HS-27A (cell line): Measurements from ENCODE around the gene DIP2B.
"Not testable (repeated sequence)": the region's sequence is repeated elsewhere in the genome, so short reads cannot be mapped to it uniquely, and the experiment has no call there.

Experiments
- DNase-seq: peaks from one replicate; pipeline ENCODE4 v3.0.0-alpha.2; 2012; ENCODE audit warnings: low read depth, missing footprints

Gene DIP2B, protein sequence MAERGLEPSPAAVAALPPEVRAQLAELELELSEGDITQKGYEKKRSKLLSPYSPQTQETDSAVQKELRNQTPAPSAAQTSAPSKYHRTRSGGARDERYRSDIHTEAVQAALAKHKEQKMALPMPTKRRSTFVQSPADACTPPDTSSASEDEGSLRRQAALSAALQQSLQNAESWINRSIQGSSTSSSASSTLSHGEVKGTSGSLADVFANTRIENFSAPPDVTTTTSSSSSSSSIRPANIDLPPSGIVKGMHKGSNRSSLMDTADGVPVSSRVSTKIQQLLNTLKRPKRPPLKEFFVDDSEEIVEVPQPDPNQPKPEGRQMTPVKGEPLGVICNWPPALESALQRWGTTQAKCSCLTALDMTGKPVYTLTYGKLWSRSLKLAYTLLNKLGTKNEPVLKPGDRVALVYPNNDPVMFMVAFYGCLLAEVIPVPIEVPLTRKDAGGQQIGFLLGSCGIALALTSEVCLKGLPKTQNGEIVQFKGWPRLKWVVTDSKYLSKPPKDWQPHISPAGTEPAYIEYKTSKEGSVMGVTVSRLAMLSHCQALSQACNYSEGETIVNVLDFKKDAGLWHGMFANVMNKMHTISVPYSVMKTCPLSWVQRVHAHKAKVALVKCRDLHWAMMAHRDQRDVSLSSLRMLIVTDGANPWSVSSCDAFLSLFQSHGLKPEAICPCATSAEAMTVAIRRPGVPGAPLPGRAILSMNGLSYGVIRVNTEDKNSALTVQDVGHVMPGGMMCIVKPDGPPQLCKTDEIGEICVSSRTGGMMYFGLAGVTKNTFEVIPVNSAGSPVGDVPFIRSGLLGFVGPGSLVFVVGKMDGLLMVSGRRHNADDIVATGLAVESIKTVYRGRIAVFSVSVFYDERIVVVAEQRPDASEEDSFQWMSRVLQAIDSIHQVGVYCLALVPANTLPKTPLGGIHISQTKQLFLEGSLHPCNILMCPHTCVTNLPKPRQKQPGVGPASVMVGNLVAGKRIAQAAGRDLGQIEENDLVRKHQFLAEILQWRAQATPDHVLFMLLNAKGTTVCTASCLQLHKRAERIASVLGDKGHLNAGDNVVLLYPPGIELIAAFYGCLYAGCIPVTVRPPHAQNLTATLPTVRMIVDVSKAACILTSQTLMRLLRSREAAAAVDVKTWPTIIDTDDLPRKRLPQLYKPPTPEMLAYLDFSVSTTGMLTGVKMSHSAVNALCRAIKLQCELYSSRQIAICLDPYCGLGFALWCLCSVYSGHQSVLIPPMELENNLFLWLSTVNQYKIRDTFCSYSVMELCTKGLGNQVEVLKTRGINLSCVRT (N-terminal part only)

DNA sequence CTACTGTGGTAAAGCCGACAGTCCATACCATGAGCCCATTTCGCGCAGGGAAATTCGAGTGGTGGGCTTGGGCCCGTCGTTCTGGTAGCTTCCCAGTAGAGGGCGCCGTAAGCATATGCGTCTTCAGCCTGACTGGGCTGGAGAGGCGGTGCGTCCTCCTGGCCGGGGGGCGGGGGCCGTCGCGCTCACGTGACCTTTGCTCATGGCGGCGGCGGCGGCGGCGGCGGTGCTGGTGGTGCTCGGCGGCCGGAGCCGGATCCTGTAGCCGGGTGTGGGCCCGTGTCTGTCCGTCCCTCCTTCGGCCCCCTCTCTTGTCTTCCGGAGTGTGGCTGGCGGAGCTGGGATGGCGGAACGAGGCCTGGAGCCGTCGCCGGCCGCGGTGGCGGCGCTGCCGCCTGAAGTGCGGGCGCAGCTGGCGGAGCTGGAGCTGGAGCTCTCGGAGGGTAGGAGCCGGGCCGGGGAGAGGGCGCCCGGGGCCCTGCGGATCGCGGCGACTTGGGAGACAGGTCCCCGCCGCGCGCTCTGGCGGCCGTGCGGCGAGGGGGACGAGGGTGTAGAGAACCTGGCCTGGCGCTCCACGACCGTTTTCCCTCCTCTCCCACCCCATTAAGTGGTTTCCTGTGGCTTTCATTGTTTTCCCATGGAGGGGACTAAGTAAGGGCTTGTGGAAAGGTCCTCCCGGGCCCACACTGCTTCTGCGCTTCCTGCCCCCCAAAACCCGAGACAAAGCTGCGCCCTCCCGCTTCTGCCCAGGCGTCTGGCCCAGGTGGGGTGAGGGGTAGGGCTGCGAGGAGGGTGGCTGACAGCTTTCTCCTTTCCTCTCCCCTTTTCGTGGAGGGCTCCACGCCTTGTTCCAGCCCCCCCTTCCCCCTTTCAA, at the start of gene DIP2B:
DIP2B (plus strand) TSS at position 188 of the 877 bp plus-strand sequence; CDS start at position 344, 156 bp downstream.
- peak; percentile 60 for DNase-seq

DNA sequence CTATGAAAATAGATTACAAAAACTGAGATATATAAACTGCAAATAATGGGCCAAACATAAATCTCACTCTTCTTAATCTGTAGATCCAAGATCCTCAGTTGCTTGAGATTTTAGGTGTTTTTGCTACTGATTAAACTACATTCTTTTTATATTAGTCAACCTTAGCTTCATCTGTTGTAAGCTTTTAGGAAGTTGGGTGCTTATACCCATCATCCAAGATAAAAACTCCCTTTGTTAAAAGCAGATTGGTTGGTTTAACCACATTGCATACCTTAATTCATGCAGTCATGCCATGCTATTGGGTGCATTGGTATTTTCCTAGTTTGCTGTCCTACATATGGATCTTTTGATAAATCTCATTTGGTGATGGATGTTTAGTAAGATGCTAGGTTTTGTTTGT, 46.2 kb upstream of the DIP2B start:
- DNase-seq: peak; percentile 8

DNA sequence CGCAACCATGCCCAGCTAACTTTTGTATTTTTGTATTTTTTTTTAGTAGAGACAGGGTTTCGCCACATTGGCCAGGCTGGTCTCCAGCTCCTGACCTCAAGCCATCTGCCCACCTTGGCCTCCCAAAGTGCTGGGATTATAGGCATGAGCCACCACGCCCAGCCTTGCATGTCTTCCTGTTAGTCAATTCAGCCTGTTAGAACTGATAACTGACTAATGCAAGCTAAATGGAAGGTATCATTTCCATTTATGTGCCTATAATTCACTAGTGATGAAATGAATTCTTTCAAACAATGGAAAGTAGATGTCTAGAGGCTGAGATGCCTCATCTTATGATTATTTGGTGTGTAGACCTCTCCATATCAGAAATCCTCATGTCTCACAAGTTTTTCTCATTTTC, 37.3 kb upstream of the DIP2B start:
- no peak for DNase-seq

DNA sequence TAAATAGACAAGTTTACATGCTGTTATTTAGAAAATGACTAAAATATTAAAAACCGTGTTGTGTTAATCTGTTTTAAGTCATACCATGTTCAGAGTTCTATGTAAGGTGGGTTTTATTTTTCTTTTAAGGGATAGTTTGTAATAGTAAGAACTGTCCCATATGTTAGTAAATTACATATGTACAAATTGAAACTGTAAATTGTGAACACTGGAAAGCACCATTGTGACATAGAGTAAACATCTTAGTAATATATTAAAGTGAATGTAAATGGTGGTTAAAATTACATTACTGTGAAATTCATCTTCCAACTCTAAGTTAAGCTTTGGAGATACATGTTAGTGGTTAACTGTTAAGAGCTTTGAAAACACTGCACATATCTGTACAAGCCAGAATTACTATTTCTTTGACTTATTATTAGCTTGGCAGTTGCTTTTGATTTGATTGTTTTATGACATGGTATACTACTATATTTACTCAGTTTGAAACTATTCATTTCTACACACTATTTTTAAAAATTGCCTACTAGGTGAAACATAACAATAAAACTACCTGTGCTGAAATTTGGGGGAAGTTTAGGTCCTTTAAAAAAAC, 27.4 kb upstream of the DIP2B start:
- no peak for DNase-seq

DNA sequence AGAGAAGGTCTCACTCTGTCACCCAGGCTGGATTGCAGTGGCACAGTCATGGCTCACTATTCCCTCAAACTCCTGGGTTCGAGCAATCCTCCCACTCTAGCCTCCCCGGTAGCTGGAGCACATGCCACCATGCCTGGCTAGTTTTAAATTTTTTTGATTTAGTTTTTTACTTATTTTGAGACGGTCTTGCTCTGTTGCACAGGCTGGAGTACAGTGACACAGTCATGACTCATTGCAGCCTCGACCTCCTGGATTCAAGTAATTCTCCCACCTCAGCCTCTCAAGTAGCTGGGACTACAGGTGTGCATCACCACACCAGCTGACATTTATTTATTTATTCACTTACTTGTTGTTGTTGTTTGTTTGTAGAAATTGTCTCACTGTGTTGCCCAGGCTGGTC, 22.2 kb upstream of the DIP2B start:
- no peak for DNase-seq

DNA sequence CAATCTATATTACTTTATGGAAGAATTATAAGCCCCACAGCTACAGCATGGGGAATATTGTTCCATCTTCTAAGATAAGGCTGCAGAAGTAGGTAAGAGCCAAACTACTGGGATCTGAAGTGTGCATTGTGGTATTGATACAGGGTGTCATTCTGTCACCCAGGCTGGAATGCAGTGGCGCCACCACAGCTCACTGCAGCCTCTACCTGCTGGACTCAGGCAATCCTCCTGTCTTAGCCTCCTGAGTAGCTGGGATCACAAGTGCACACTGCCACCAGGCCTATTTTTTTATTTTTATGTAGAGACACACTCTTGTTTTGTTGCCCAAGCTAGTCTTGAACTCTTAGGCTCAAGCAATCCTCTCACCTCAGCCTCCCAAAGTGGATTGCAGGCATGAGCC, 21.3 kb upstream of the DIP2B start:
- no peak for DNase-seq

DNA sequence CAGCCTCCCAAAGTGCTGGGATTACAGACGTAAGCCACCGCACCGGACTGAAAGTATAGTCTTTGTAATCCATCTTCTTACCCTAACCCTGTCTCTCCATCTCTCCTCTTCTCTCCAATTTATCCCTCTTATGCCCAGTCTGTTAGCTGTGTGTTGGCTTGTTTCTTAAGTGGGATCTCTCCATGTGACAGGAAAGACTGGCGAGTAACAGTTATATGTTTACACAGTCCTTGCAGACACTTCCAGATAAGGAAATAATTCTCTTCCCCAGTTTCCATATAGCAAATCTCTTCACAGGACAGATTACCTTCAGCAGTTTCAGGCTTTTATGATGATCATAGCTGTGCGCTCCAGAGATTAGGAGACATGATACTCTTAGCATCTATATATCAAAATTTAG, 16.0 kb upstream of the DIP2B start:
- DNase-seq: no peak

DNA sequence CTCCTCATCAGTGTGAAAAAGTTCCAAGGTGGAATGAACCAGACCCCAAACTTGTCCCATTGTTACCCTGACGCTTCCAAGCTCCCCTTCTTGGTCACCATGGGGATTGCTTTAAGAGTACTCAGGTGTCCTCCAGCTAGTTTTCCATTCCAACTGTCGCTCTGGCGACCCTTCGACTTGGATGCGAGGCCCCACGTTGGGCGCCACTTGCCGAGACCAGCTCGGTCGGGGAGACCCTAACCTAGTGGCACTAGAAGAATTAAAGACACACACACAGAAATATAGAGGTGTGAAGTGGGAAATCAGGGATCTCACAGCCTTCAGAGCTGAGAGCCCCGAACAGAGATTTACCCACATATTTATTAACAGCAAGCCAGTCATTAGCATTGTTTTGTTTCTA, 6.7 kb upstream of the DIP2B start:
- DNase-seq: not testable (repeated sequence)

DNA sequence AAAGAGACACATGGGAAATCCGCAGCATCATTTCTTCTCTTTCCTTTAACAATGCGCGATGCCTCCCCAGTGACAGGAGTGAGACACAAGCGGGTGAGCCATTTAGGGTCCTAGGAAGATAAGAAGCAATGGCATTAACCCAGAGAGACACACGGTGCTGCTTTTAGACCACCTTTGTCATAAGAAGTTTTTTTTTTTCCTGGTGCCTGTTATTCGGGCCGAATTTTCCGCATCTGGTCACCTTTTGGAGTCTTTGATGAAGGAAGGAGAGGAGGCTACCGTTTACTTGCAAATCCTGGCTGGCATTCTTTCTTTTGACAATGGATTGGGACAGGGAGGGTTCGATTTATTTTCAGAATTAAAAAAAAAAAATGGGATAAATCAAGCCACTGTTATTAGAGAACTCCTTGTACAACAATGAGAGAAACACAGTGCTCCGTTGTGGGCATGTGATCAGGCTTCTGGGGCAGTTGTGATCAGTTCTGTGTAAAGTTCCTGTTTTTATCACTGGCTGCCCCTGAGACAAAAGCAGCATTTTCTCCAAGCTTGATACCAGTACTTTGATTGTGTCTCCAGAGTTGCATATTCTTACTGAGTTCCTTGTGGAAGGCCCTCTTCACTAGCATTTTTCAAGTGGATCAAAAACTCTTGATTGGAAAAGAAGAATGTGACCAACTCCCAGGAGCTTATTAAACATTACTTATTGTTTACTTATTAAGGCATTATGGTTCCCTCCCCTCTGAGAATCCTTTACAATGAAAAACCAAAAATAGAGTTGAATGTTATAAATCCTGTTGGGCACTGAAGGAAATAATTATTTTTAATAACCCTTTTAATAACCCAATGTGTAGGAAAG, 1.1 kb downstream of the DIP2B start:
- no peak for DNase-seq

DNA sequence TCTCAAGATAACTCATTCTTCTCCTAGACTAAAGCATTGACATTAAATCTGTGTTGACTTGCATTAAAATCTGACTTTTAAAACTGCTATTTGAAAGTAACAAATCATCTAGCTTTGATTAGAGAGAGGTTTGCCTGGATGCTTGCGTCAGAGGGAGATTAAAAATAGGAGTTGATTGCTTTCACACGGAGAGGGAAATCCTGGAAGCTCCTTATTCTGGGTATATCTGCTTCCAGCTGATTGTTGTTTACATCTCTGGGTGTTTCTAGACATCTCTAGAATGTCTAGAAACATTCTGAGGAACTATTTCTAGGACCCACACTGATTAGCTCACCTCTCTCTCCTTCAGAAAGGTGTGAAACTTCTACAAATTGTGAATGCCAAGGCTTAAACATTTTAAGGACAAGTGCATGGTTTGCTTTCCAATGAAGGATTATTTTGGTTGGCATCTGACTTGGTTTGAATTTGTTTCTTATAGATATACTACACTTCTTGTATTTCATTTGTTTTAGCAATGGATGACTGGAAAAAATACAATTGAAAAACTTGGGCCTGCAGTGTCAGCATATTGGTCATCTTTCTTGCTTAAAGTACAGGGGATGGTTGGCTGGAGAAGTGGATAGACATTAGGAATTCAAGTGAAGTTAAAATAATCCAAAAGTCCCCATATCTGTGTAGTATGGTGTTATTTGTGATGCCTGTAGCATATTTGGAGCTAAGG, 2.1 kb downstream of the DIP2B start:
- no peak for DNase-seq

DNA sequence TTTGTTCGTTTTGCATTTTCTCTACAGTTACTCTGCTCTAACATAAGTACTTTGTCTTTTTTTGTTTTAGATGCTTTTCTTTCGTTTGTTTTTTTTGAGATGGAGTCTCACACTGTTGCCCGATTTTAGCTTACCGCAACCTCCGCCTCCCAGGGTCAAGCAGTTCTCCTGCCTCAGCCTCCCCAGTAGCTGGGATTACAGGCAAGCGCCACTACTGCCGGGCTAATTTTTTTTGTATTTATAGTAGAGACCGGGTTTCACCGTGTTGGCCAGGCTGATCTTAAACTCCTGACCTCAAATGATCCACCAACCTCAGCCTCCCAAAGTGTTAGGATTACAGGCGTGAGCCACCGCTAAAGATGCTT, 2.7 kb downstream of the DIP2B start:
- DNase-seq: no peak

DNA sequence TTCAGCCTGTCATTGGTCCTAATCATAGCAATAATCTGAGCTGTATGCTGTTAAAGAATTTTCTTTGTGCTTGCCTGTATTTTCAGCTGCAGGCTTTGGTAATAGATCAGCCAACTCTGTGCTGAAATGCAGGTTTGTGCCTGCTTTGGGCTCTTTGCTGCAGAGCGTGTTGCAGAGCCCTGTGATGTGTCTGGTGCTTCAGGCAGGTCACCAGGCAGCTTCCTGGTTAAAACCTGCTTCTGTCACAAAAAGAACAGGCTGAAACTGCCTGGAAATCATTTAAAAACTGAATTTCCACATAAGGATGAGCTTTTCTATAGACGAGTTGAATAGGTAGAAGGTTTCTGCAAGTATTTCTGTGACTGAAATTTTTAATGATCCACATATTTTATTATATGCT, 3.1 kb downstream of the DIP2B start:
- no peak for DNase-seq

DNA sequence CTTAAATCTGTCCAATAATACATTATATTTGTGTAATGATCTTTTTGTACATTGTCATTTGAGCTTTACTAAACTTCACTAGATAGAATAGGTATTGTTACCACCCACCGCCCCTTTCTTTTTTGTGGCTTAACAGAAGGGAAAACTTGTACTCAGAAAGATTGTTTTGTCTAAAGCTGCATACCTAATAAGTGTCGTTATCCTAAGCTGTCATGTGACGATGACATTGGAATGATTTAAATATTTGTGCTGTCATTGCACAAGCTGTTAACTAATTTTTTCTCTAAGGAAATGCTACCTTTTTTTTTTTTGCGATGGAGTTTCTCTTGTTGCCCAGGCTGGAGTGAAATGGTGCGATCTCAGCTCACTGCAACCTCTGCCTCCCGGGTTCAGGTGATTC, 3.6 kb downstream of the DIP2B start:
- DNase-seq: no peak

DNA sequence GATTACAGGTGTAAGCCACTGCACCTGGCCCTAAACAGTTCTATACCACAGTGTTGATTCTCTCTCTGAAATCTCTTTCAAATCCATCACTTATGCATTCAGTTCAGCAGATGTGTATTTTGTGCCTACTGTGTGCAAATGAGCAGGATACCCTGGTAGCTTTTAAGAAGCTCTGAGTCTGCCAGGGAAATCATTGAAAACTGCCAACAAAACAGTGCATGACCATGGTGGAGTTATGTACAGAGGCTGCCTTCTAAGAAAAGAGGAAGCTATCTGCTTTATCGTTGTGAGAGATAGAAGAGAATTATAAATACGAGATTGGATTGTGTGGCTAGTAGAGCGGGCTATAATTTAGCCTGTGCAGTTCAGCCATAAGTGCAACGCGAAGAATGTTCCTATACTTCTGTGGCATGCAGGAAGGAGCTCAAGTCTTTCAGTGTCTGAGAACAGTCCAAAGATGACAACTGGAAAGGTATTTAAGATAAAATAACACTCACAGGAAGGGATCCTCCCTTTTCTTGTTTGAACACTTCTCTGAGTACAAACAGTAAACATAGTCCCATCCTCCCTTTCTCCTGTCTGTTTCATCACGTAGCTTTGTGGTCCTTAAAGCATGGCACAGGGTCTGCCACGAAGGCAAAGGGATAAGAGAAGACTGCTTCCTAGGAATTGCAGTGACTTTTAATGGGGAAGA, 4.3 kb downstream of the DIP2B start:
- no peak for DNase-seq

DNA sequence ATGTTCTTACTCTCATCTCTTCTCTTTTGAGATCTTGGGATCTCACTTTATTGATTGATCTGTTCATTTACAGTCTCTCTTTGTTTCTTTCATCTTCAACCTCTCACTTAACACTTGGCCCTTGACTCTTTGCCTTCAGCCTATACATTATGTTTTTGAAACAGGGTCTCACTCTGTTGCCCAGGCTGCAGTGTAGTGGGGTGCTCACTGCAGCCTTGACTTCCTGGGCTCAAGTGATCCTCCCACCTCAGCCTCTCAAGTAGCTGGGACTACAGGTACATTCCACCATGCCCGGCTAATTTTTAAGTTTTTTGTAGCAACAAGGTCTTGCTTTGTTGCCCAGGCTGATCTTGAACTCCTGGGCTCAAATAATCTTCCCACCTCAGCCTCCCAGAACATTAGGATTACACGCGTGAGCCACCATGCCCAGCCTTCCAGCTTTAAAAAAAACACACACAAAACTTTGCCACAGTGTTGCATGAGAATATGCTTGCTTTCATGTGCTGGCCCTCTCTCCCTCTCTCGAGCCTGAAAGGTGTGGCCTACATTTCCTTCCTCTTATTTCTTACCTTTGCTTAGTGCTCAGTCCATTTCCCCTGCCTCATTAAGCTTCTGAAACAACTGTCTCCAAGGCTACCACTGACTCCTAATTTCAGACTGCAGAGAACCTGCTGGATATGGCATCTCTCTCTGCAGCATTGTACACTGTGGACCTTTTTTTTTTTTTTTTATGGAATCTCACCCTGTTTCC, 9.9 kb downstream of the DIP2B start:
- DNase-seq: no peak

DNA sequence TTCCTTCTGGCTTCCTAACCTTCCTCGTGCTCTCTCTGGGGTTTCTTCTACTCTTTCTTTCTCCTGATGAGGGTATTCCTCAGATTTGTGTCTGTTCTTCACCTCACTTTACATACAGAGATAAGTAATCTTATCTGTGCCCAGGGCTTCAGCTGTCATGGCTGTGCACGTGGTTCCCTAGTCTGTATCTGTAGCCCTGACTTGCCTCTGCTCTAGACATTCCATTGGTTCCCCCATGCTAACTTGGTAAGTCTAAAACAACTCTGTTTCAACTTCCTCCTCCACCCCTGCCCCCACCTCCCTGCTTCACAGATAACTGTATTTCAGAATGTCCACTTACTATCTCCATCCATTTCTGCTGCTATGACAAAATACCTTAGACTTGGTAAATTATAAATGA, 10.8 kb downstream of the DIP2B start:
- no peak for DNase-seq

DNA sequence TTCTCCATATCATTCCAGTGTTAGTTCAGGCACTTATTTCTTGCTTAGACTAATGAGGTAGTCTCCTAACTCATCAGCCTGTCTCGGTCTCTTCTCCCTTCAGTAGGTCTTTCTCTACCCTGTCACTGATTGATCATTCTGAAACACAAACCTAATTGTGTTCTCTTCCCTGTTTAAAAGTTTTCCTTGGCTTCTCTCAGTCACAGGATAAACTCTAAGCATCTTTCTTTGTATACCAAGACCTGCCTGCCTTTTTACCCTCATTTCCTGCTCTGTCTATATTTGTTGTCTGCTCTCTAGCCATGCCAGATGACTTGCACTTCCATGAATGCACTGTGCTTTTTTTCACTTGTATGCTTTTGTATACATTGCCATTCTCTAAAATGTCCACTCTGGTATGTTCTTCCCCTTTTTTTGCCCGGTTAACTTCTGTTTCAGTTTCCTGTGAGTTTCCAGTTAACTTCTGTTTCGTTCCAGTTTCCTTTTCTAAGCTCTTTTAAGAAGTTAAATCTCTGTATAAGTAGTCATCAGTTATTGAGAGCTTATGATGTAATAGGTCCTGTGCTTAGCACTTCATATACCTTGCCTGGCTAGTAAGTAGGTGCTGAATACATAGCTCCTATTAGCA, 12.8 kb downstream of the DIP2B start:
- DNase-seq: no peak

DNA sequence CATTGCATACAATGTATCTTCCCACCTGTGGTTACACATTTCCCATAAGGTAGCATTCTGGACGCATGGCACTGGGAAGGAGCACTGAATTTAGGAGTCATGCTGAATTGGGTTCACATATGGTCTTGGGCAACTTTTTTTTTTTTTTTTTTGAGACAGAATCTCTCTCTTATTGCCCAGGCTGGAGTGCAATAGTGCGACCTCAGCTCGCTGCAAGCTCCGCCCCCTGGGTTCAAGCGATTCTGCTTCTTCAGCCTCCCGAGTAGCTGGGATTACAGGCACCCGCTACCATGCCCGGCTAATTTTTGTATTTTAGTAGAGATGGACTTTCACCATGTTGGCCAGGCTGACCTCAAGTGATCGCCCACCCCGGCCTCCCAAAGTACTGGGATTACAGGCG, 13.3 kb downstream of the DIP2B start:
- DNase-seq: no peak
